ENCODE measurements around the gene GPR139.

GPR139 gene

DNA sequence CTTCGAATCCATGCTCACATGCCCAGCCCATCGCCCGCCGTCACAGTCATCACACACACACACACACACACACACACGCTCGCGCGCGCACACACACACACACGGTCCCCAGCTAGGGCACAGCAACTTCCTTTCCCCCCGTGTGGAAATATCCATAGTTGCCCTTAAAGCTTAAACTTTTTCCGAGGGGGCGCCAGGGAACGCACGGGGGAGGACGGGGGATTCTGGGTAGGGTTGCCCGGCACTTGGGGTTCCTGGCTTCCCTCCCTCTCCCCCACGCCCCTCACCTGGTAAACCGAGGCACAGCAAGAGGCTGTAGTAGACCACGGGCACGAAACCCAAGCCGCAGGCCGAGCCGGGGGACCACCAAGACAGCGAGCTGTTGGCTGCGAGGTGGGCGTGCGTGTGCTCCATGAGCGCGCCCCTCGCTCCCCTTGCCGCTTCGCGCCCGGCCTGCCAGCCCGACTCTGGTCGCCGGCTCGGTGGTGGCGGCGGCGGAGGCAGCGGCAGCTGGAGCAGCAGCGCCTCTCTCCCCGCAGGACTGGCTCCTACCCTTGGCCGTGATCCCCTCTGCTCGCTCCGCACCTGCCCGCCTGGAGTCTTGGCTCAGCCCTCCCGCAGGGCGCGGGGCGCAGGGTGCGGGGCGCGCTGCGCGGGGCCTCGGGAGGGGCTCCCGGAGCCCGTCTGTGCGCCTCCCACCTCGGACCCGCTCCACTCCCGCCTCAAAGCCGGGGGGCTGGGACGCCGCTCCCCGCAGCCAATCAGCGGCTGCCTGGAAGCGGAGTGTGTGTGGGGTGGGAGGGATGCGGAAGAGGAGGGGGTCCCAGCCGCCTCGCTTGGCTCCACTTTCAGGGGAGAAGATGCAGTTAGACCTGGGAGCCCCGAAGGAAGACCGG lies at the start of gene GPR139:
GPR139 (minus strand) TSS at position 688 of the 896 bp plus-strand sequence; CDS start at position 414, 274 bp downstream.
- no peak for DNase-seq (ENCODE audit: low spot score)

DNA sequence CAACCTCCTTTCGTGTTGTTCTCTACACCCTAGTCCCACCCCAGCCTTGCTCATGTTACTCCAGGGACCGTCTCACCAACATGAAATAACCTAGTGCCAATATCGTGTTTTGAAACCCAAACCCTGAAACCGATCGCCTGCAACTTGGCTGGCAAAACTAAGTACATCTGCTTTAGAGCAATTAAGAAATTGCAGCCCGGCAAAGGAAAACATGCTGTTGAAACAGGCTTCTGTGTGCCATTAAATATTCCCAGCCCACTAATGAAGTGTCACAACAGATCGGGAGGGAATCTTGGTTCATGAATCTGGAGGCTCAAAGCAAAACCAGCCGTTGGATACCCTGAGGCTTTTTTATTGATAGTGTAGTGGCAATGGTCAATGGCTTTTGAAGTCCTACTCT lies 48.3 kb upstream of the GPR139 start:
- DNase-seq (ENCODE audit: low spot score): no peak

DNA sequence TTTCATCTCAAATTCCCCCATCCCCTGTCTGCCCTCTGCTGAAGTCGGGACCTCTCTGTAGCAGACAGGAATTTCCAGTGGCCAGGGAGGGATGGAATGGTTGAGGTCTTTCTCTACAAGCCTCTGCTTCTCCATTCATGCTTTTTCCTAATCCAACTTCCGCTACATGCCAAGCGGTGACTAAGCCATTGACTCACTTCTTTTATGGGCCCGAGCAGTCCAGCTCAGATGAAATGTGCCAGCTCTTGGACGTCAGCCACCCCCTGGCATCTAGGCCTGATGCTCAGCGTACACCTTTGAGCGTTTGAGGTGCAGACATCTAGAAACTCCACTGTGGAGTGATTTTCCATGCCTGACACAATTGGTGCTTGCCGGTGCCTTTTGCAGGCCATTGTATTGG lies 40.7 kb upstream of the GPR139 start:
- DNase-seq (ENCODE audit: low spot score): no peak

DNA sequence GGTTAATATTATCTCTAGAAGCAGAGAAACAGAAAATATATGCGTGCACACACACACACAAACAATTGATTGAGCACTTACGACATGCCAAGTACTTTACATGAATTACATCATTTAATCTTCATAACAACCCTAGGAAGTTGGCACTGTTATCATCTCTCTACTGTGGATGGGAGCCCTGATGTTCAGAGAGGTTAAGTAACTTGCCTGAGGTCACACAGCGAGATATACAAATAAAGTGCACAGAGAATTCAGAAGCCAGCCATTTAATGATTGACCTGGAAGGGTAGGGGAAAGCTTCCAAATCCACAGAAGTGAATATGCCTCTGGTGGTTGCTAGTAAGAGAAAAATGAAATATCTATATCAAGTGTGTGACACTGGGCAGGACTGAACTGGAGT lies 37.5 kb upstream of the GPR139 start:
- DNase-seq (ENCODE audit: low spot score): no peak

DNA sequence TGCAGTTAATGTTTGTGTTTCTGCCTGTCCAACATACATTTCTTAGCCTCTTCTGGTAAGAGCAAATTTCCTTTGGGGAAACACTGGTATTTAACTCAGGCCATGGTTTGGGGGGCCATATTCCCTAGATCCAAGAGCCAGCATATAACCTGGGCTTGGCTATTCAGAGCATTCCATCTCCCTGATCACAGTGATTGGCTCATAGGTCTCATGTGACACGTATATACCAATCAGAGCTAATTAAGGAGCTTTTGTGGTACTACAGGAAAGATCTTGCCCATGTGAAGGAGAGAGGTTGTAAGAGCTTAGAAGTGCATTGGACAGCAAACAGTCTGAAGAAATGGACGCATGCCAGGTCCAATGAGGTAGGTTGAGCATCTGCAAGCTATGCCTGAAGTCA lies 33.4 kb upstream of the GPR139 start:
- DNase-seq (ENCODE audit: low spot score): no peak

DNA sequence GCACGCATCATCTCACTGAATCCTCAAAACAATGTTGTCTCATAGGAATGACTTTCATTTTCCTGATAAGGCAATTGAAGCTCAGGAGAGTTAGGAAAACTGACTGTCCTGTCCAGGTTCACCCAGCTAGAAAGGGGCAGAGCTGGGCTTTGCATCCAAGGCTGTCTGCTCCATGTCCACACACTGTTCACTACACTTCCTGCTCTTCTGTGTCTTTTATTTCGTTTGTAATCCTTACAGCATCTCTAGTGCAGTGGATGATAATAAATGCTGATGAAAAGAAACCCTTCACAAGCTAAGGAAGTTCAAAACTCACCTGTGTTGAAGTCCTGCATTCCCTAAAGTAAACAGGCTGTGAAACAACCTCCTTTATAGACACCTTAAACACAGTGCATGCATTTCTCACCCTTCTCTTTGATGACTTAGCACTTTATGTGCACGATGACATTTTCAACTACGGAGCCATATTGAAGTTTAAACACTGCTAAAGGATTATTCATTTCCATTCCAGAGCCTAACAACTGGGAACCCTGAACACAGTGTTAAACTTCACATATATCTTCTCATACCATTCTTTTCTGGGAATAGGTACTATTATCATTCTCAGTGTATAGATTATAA lies 31.0 kb upstream of the GPR139 start:
- DNase-seq (ENCODE audit: low spot score): no peak

DNA sequence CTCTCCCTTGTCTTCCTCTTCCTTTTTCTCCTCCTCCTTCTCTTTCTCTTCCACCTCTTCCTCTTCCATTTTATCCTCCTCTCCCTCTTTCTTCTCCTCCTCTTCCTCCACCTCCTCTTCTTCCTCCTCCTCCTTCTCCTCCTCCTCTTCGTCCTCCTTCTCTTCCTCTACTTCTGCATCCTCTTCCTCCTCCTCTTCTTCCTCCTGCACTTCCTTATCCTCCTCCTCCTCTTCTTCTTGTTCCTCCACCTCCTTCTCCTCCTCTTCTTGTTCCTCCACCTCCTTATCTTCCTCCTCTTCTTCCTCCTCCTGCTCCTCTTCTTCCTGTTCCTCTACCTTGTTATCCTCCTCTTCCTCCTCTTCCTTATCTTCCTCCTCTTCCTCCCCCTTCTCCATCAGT lies 28.8 kb upstream of the GPR139 start:
- no peak for DNase-seq (ENCODE audit: low spot score)

DNA sequence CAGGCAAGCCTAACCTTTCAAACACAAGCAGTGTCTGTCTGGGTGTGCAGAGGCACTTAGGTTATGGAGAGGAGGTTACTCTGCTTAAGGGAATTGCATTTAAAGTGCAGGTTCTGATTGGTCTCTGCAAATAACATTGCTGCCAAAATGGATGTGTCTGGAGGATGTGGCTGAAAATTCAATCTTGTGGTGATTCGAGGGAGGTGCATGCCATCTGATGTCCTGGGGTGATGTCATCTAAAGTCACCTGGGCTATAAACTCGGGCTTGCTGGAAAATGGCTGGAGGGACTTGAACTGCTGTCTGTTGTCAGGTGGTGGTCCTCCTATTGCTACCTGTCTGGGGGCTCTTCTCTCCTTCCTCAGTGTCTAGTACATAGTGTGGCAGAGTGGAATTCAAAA lies 28.3 kb upstream of the GPR139 start:
- DNase-seq (ENCODE audit: low spot score): no peak

DNA sequence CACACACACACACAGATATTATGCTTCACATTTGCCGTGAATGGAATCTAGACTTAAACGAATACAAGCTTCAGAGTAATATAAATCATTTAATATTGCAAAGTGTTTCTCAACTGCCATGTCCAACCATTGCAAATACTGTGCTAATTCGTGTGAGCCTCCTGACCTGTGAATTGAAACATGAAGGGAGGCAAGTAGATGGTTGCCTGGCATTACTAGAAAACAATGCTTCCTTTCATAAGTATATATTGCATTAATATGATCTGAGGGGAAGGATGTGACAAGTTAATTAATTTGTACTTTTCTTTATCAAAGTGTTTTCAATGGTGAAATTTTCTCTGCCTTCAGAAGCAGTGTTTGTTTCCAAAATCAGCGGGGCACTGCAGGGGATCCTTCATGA lies 25.7 kb upstream of the GPR139 start:
- no peak for DNase-seq (ENCODE audit: low spot score)

DNA sequence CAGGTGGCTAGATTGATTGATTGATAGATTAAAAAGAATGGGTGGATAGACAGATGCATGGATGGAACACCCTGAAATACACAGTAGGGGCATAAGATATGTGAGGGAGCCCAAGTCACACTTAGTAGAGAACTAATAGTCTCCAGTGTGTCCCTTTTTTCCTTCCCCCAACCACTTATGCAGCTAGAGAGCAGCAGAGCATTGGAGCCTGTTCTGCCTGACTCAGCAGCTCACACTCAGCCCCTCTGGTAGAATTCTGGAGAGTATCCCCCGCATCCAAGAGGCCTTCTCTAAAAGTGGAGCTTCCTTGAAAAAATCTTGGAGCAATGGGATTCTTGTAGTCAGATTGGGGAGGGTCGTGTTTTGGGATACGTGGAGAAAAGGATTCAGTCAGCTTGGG lies 20.5 kb upstream of the GPR139 start:
- DNase-seq (ENCODE audit: low spot score): no peak

DNA sequence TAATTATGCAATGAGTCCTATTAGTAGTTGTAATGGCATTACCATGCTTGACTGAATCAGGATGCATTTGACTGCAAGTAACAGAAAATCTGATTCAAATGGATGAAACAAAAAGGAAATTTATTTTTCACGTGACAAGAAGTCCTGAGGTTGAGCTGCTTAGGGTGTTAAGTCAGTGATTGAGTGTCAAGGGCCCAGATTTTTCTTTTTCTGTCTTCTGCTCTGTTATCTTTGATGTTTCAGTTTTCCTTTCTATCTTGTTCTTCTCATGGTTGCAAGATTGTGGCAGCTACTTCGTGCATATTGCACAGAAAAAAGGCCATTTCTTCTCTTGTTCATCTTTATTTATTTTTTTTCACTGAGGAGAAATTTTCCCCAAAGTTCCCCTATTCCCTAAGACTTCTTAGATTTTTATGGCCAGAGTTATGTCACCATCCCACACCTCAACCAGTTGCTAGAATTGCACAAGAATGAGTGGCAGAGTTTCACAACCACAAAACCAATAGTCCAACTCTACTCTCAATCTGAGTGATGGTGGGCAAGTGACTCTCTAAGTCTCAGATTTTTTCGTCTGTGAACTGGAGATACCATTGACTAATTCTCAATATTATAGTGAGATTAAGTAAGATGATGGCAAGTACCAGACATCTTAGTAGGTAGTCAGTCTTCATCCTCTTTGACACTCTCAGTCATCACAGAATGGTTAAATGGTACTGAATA lies 15.7 kb upstream of the GPR139 start:
- no peak for DNase-seq (ENCODE audit: low spot score)

DNA sequence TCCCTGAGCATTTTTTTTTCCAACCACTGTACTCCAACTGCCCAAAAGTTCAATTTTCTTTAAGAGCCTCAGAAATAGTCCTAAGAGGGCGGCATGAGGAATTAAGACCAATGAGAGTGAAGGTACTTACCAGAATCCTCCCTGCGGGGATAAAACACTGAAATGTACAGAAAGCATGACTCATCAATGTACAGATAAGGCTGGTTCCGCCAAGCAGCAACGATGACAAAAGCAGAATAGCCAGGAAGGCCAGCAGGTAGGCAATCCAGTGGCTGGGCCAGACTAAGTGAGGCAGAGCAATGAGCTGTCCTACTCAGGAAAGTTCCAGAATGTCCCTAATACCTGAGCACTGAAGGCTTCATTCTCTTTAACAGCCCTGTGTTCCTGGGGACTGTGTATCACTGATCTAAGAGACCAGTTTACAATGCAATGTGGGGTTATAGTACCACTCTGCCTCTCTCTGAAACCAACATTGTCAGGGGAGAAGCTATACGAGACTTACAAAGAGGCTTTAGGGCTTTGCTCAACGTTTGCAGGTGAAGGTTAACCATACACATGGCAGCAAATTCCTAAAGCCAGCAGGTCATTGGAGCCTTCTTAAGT lies 11.0 kb upstream of the GPR139 start:
- DNase-seq (ENCODE audit: low spot score): no peak

DNA sequence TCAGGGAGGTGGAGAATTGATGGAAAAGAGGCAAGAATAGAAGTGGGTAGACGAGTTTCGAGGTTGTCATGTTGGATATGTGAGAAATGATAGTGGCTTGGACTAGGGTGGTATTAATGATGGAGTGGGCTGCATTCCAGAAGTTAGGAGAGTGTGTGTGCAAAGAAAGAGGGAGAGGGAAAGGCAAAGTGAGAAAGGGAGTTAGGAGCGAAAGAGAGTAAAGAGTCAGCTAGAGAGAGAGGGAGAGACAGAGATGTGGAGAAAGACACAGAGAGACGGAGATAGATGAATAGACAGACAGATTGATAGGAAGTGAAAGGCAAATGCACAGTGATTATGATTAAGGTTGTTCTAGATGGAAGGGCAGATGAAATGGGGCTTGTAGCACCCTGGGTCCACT lies 5.4 kb upstream of the GPR139 start:
- DNase-seq (ENCODE audit: low spot score): no peak

DNA sequence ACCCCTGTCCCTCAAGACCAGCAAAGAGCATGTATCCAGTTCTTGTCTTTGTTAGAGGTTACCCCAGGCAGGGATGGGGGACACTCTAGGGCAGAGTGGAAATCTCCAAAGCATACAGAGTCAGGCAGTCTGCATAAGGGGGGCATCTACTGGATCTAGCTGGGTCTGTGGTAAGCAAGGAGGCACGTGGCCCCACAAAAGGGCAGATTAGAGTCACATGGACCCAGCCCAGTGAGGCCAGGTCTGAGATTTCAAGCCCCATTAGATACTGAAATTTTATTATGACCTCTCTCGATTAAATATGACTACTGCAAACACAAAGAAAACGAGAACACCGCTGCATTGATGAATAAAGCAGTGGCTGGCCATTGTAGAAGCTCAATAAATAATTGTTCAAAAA lies 1.6 kb upstream of the GPR139 start:
- no peak for DNase-seq (ENCODE audit: low spot score)

DNA sequence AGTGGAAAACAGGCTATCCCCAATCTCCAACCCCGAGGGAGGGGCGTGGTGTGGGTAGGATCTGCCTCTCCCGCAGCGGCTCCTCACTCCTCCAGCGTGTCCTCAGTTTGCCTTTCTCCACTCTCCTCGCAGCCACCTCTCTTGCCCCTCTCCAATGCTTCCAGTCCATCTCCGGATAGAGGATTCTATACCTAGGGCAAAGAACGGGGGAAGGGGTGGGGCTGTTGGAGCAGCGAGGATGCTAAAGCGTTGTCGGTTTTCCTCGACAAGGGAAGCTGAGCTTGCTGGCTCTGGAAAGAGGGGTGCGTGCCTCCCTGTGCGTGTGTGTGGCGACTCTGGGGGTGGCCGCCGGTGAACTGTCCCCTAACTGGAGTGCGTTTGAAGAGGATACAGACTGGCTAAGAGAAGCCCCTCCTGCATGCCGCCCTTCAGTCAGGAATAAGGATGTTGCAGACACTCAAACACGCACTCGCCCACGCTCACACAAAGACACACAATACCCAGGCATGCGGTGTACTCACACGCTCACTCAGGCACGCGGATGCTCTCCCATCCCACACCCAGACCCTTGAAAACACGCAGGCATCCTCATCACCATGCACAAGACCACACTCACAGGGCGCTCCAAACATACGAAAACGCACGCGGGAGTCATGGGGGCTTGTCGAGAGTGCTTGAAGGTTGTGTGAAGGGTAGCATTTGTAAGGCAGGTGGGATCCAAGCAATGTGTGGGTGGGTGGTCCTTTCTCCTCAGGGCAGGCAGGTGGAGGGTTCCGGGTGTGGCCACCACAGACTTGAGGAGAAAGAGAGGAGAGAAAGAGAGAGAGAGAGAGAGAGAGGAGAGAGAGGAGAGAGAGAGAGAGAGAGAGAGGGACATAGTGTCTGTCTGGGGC lies 655 bp upstream of the GPR139 start:
- DNase-seq (ENCODE audit: low spot score): no peak

DNA sequence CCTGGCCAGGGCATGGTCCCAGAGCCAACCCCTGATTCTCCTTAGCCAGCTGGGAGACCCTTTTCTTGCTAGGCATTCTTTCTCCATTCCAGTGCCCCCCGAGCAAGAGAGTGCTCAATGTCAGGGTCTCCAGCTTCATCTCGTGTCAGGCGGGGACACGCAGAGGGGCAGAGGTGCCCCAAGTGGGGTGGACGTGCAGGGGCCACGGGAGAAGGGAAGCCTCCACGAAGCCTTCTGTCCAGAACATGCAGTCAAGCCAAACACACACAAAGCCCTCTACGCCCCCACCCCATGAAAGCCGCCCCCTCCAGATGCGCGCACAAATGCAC lies 852 bp downstream of the GPR139 start:
- no peak for DNase-seq (ENCODE audit: low spot score)

DNA sequence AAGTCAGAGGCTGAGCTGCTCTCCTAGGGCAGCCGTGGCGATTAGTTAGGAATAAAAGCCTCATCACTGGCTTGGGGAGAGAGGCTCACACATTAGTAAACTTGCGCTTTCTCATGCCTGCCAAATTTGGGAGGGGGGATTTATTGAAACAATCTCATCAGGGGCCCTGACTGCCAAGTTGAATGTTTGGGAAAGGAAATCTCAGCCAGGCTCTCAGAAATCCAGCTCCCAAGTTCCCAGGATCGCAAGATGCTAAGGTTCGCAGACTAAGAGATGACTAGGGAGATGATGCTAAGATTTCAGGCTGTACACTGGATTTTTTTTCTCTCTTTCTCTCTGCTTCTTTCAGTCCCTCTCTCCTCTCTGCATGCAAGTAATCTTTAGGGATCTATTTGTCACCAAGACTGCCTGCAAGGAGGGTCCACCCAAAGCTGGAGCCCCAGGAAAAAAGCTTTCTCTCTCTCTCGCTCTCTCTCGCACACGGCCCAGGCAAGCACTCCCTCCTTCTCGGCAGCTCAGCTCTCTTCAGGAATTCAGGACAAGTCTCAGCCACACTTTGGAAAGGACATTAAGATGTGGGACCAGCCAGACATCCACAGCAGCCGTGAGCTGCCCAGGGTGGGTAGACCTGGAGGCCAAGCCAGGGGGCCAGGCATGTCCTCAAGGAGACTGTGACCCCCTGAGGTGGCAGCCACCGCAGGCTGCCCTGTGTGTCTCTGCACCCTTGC lies 1.4 kb downstream of the GPR139 start:
- no peak for DNase-seq (ENCODE audit: low spot score)

DNA sequence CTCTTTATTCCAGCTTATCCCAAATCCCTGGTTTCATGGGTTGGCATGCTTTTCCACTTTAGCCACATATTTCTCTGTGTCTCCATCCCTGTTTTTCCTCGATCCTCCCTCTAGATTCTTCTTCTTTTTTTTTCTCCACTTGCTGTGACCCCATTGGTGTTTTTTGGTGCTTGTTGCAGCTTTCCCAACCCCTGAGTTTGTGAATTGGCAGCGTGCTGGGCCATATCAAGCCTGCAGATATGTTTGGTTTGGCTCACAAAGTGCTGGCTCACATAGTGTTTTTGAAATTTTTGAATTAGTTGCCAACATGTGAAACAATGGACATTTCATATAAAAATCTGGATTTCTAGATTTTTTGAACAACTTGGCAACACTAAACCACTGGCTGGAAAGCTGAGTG lies 8.8 kb downstream of the GPR139 start:
- DNase-seq (ENCODE audit: low spot score): no peak

DNA sequence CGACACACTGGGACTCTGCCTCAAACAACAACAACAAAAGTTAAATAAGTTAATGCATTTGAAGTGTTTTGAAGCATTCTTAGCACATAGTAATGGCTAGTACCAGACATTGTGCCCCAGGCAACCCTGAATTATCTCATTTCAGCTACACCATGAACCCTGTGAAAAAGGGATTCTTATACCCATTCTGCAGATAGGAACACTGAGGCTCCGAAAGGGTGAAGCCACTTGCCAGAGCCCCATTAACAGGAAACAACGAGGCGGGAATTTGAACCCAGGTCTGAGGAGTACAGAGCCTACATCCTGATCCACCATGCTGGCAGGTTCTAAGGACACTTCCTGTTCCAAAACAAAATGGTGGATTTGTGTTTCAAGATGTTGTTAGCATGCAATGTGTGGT lies 9.2 kb downstream of the GPR139 start:
- no peak for DNase-seq (ENCODE audit: low spot score)

DNA sequence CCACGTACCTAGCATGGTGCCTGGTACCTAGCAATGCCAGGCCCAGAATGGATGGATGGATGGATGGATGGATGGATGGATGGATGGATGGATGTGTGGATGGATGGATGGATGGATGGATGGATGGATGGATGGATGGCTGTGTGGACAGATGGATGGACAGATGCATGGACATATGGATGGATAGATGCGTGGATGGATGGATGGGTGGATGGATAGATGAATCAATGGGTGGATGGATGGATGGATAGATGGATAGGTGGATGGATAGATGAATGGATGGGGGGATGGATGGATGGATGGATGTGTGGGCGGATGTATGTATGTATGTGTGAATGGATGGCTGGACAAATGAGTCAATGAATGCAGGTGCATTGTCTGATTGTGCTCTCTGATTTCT lies 12.6 kb downstream of the GPR139 start:
- DNase-seq (ENCODE audit: low spot score): no peak

DNA sequence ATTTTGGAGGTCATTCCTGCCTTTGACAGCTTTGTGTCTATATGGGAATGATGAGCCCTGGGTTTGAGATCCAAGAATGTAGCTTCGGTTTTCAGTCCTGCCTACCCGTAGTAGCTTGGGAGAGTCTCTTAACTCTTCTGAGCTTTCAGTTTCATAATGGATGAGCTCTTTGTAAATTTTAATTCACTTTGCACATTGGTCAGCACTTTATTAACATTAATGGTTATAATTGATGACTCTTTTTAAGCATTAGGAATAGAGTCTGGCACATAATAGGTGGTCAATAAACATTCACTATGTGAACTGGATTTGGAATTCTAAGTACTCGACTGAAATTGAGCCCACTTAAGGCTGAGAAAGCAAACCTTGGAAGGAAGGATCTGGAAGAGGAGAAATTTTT lies 17.3 kb downstream of the GPR139 start:
- DNase-seq (ENCODE audit: low spot score): no peak

Data from CD4-positive, alpha-beta T cell treated with Interleukin-6 at 100 ng/mL for 8 hours (primary cell).